Measurements from ENCODE around the gene CREB3L4. TPM values are rescaled to one million over a fixed set of nuclear protein-coding genes. Genes with fewer than 3 reads are reported as not detected.
A peak's percentile ranks its signal among the peaks of the same experiment; 100 is the strongest.

The CREB3L4 gene
- polyA plus RNA-seq, 2 donors, result 9.4 to 10.0 TPM

GRCh38 chr1:153936011-153936802, 31.5 kb upstream of the CREB3L4 start:
- Histone ChIP-seq H3K9me3 (ENCODE audit: control insufficient read depth in 2 of 2, insufficient read depth in 1 of 2, low read depth in 1 of 2, low read length in 1 of 2) (no peaks in the 10 kb centered on the region), H3K27ac (ENCODE audit: low read depth in 2 of 2, low read length in 1 of 2) (no peak overlapping the region), H3K4me3 (ENCODE audit: low read depth in 1 of 2, low read length in 2 of 2) (no peak overlapping the region), H3K4me1 (ENCODE audit: control insufficient read depth in 2 of 2, insufficient read depth in 2 of 2, low read length in 1 of 2) (no peaks in the 10 kb centered on the region), H3K36me3 (ENCODE audit: control insufficient read depth in 2 of 2, insufficient read depth in 2 of 2, low read length in 1 of 2) (peaks cover 29 to 69% of the 10 kb centered on the region in 2 donors), H3K27me3 (ENCODE audit: control insufficient read depth in 1 of 2, insufficient read depth in 2 of 2, low read length in 2 of 2) (no peaks in the 10 kb centered on the region)
- 93 to 95% methylated on average over 12 of the region's 12 CpGs for WGBS, 2 donors

GRCh38 chr1:153937331-153937730, 30.4 kb upstream of the CREB3L4 start:
- Histone ChIP-seq H3K4me1 (ENCODE audit: control insufficient read depth in 2 of 2, insufficient read depth in 2 of 2, low read length in 1 of 2) (no peaks in the 10 kb centered on the region), H3K36me3 (ENCODE audit: control insufficient read depth in 2 of 2, insufficient read depth in 2 of 2, low read length in 1 of 2) (peaks cover 30 to 73% of the 10 kb centered on the region in 2 donors), H3K9me3 (ENCODE audit: control insufficient read depth in 2 of 2, insufficient read depth in 1 of 2, low read depth in 1 of 2, low read length in 1 of 2) (no peaks in the 10 kb centered on the region), H3K27ac (ENCODE audit: low read depth in 2 of 2, low read length in 1 of 2) (no peak overlapping the region), H3K4me3 (ENCODE audit: low read depth in 1 of 2, low read length in 2 of 2) (no peak overlapping the region), H3K27me3 (ENCODE audit: control insufficient read depth in 1 of 2, insufficient read depth in 2 of 2, low read length in 2 of 2) (no peaks in the 10 kb centered on the region)
- 96% methylated on average over 10 of the region's 10 CpGs for WGBS, 2 donors

- Histone ChIP-seq H3K27me3 (ENCODE audit: control insufficient read depth in 1 of 2, insufficient read depth in 2 of 2, low read length in 2 of 2) (no peaks in the 10 kb centered on the region), H3K36me3 (ENCODE audit: control insufficient read depth in 2 of 2, insufficient read depth in 2 of 2, low read length in 1 of 2) (peaks cover 28 to 62% of the 10 kb centered on the region in 2 donors), H3K4me1 (ENCODE audit: control insufficient read depth in 2 of 2, insufficient read depth in 2 of 2, low read length in 1 of 2) (peaks cover 0 to 2% of the 10 kb centered on the region in 2 donors), H3K4me3 (ENCODE audit: low read depth in 1 of 2, low read length in 2 of 2) (no peak overlapping the region), H3K27ac (ENCODE audit: low read depth in 2 of 2, low read length in 1 of 2) (no peak overlapping the region), H3K9me3 (ENCODE audit: control insufficient read depth in 2 of 2, insufficient read depth in 1 of 2, low read depth in 1 of 2, low read length in 1 of 2) (no peaks in the 10 kb centered on the region)
- 97 to 98% methylated on average over 3 of the region's 3 CpGs for WGBS, 2 donors
These were observed 28.7 kb upstream of the CREB3L4 start for GRCh38 chr1:153938996-153939395.

GRCh38 chr1:153939476-153939875, 28.2 kb upstream of the CREB3L4 start:
- Histone ChIP-seq H3K27me3 (ENCODE audit: control insufficient read depth in 1 of 2, insufficient read depth in 2 of 2, low read length in 2 of 2) (no peaks in the 10 kb centered on the region), H3K9me3 (ENCODE audit: control insufficient read depth in 2 of 2, insufficient read depth in 1 of 2, low read depth in 1 of 2, low read length in 1 of 2) (no peaks in the 10 kb centered on the region), H3K4me1 (ENCODE audit: control insufficient read depth in 2 of 2, insufficient read depth in 2 of 2, low read length in 1 of 2) (peaks cover 0 to 6% of the 10 kb centered on the region in 2 donors), H3K4me3 (ENCODE audit: low read depth in 1 of 2, low read length in 2 of 2) (no peak overlapping the region), H3K27ac (ENCODE audit: low read depth in 2 of 2, low read length in 1 of 2) (no peak overlapping the region), H3K36me3 (ENCODE audit: control insufficient read depth in 2 of 2, insufficient read depth in 2 of 2, low read length in 1 of 2) (peaks cover 28 to 61% of the 10 kb centered on the region in 2 donors)
- WGBS, 2 donors, result 94 to 95% methylated on average over 12 of the region's 12 CpGs

- H3K4me3 ChIP-seq (ENCODE audit: low read depth in 1 of 2, low read length in 2 of 2), result no peak overlapping the region
- H3K9me3 ChIP-seq (ENCODE audit: control insufficient read depth in 2 of 2, insufficient read depth in 1 of 2, low read depth in 1 of 2, low read length in 1 of 2), result no peaks in the 10 kb centered on the region
- H3K27ac ChIP-seq (ENCODE audit: low read depth in 2 of 2, low read length in 1 of 2), result no peak overlapping the region
- H3K4me1 ChIP-seq (ENCODE audit: control insufficient read depth in 2 of 2, insufficient read depth in 2 of 2, low read length in 1 of 2), result peaks cover 0 to 15% of the 10 kb centered on the region in 2 donors
- no peaks in the 10 kb centered on the region for H3K27me3 ChIP-seq (ENCODE audit: control insufficient read depth in 1 of 2, insufficient read depth in 2 of 2, low read length in 2 of 2)
- 93 to 100% methylated on average over 8 of the region's 8 CpGs for WGBS, 2 donors
- peaks cover 20 to 55% of the 10 kb centered on the region in 2 donors for H3K36me3 ChIP-seq (ENCODE audit: control insufficient read depth in 2 of 2, insufficient read depth in 2 of 2, low read length in 1 of 2)
These were observed 26.9 kb upstream of the CREB3L4 start for GRCh38 chr1:153940756-153941155.

- 93% methylated on average over 33 to 34 of the region's 34 CpGs for WGBS, 2 donors
- H3K4me3 ChIP-seq (ENCODE audit: low read depth in 1 of 2, low read length in 2 of 2), result no peak overlapping the region
- no peaks in the 10 kb centered on the region for H3K9me3 ChIP-seq (ENCODE audit: control insufficient read depth in 2 of 2, insufficient read depth in 1 of 2, low read depth in 1 of 2, low read length in 1 of 2)
- H3K27ac ChIP-seq (ENCODE audit: low read depth in 2 of 2, low read length in 1 of 2), result no peak overlapping the region
- H3K4me1 ChIP-seq (ENCODE audit: control insufficient read depth in 2 of 2, insufficient read depth in 2 of 2, low read length in 1 of 2), result peaks cover 0 to 15% of the 10 kb centered on the region in 2 donors
- no peaks in the 10 kb centered on the region for H3K27me3 ChIP-seq (ENCODE audit: control insufficient read depth in 1 of 2, insufficient read depth in 2 of 2, low read length in 2 of 2)
- H3K36me3 ChIP-seq (ENCODE audit: control insufficient read depth in 2 of 2, insufficient read depth in 2 of 2, low read length in 1 of 2), result peaks cover 15 to 43% of the 10 kb centered on the region in 2 donors
These were observed 25.6 kb upstream of the CREB3L4 start for GRCh38 chr1:153941826-153942725.

GRCh38 chr1:153942766-153943549, 24.7 kb upstream of the CREB3L4 start:
- Histone ChIP-seq H3K36me3 (ENCODE audit: control insufficient read depth in 2 of 2, insufficient read depth in 2 of 2, low read length in 1 of 2) (peaks cover 8 to 38% of the 10 kb centered on the region in 2 donors), H3K4me1 (ENCODE audit: control insufficient read depth in 2 of 2, insufficient read depth in 2 of 2, low read length in 1 of 2) (peaks cover 0 to 15% of the 10 kb centered on the region in 2 donors), H3K9me3 (ENCODE audit: control insufficient read depth in 2 of 2, insufficient read depth in 1 of 2, low read depth in 1 of 2, low read length in 1 of 2) (no peaks in the 10 kb centered on the region), H3K27me3 (ENCODE audit: control insufficient read depth in 1 of 2, insufficient read depth in 2 of 2, low read length in 2 of 2) (no peaks in the 10 kb centered on the region), H3K4me3 (ENCODE audit: low read depth in 1 of 2, low read length in 2 of 2) (no peak overlapping the region), H3K27ac (ENCODE audit: low read depth in 2 of 2, low read length in 1 of 2) (no peak overlapping the region)
- WGBS, 2 donors, result 90 to 91% methylated on average over 11 of the region's 11 CpGs

- H3K27ac ChIP-seq (ENCODE audit: low read depth in 2 of 2, low read length in 1 of 2), result peak overlapping the region; percentile 3 to 92
- WGBS, 2 donors, result 81 to 88% methylated on average over 15 of the region's 15 CpGs
- peaks cover 8 to 44% of the 10 kb centered on the region in 2 donors for H3K36me3 ChIP-seq (ENCODE audit: control insufficient read depth in 2 of 2, insufficient read depth in 2 of 2, low read length in 1 of 2)
These were observed 23.5 kb upstream of the CREB3L4 start for GRCh38 chr1:153944005-153944826.

More at GRCh38 chr1:153944005-153944826, 23.5 kb upstream of the CREB3L4 start:
- Histone ChIP-seq H3K27me3 (ENCODE audit: control insufficient read depth in 1 of 2, insufficient read depth in 2 of 2, low read length in 2 of 2) (no peaks in the 10 kb centered on the region), H3K9me3 (ENCODE audit: control insufficient read depth in 2 of 2, insufficient read depth in 1 of 2, low read depth in 1 of 2, low read length in 1 of 2) (no peaks in the 10 kb centered on the region), H3K4me3 (ENCODE audit: low read depth in 1 of 2, low read length in 2 of 2) (no peak overlapping the region), H3K4me1 (ENCODE audit: control insufficient read depth in 2 of 2, insufficient read depth in 2 of 2, low read length in 1 of 2) (peaks cover 0 to 15% of the 10 kb centered on the region in 2 donors)

Data from esophagus (tissue), 2 donors.